T-helper 22 cell (primary cell): Measurements from ENCODE around the gene LLGL2.
"Not testable (repeated sequence)": the region's sequence is repeated elsewhere in the genome, so short reads cannot be mapped to it uniquely, and the experiment has no call there.

Experiments used
- DNase-seq: peaks from one replicate; pipeline ENCODE4 v3.0.0-alpha.2; 2020; ENCODE audit warnings: low read depth

Gene LLGL2

GRCh38 chr17:75524970-75525805, at the start of gene LLGL2:
LLGL2 (plus strand) TSS chr17:75525697; CDS start chr17:75543427, 17,730 bp downstream.
- DNase-seq: peak; percentile 78

- DNase-seq: no peak
Measured at GRCh38 chr17:75475851-75476250, 49.6 kb upstream of the LLGL2 start.

GRCh38 chr17:75476271-75476671, 49.2 kb upstream of the LLGL2 start:
- no peak for DNase-seq

- DNase-seq: no peak
Measured at GRCh38 chr17:75476752-75477489, 48.6 kb upstream of the LLGL2 start.

GRCh38 chr17:75477490-75477862, 48.0 kb upstream of the LLGL2 start:
- not testable (repeated sequence) for DNase-seq

GRCh38 chr17:75478508-75478907, 47.0 kb upstream of the LLGL2 start:
- no peak for DNase-seq

GRCh38 chr17:75480281-75480680, 45.2 kb upstream of the LLGL2 start:
- DNase-seq: no peak

- no peak for DNase-seq
Measured at GRCh38 chr17:75481194-75482068, 44.1 kb upstream of the LLGL2 start.

- DNase-seq: no peak
Measured at GRCh38 chr17:75482098-75482942, 43.2 kb upstream of the LLGL2 start.

- DNase-seq: no peak
Measured at GRCh38 chr17:75485688-75486087, 39.8 kb upstream of the LLGL2 start.

- no peak for DNase-seq
Measured at GRCh38 chr17:75486151-75486550, 39.3 kb upstream of the LLGL2 start.

- DNase-seq: no peak
Measured at GRCh38 chr17:75486951-75487350, 38.5 kb upstream of the LLGL2 start.

GRCh38 chr17:75487351-75488070, 38.0 kb upstream of the LLGL2 start:
- DNase-seq: peak; percentile 11

GRCh38 chr17:75488693-75489510, 36.6 kb upstream of the LLGL2 start:
- no peak for DNase-seq

GRCh38 chr17:75489511-75489955, 36.0 kb upstream of the LLGL2 start:
- DNase-seq: no peak

GRCh38 chr17:75490173-75490743, 35.2 kb upstream of the LLGL2 start:
- DNase-seq: no peak

GRCh38 chr17:75490953-75491649, 34.4 kb upstream of the LLGL2 start:
- DNase-seq: no peak

- no peak for DNase-seq
Measured at GRCh38 chr17:75491680-75492079, 33.8 kb upstream of the LLGL2 start.
